HepG2 (cell line): Measurements from ENCODE around the gene CEBPB. TPM values are rescaled to one million over a fixed set of nuclear protein-coding genes. Genes with fewer than 3 reads are reported as not detected.

ENCODE experiments used
- ERF ChIP-seq: IDR thresholded peaks from 2 replicates; pipeline ENCODE4 v1.6.1; 2018; ENCODE audit warnings: missing biosample characterization, missing genetic modification reagents
- HNF4A ChIP-seq: sonication (generic); formaldehyde crosslinking; IDR thresholded peaks from 2 replicates; pipeline ENCODE4 v1.4.0; 2020; ENCODE audit warnings: missing genetic modification reagents
- IRF2 ChIP-seq: IDR thresholded peaks from 2 replicates; pipeline ENCODE4 v1.6.1; 2018; ENCODE audit warnings: missing genetic modification reagents, missing compliant biosample characterization
- JUN ChIP-seq: sonication (generic); formaldehyde crosslinking; IDR thresholded peaks from 2 replicates; pipeline ENCODE4 v1.4.0; 2020; ENCODE audit warnings: mild to moderate bottlenecking, missing genetic modification reagents
- NR2F6 ChIP-seq, 2 experiments: IDR thresholded peaks; 2 replicates each; pipeline ENCODE4 v1.6.1; 2016; ENCODE audit warnings: antibody characterized with exemption in 1 of 2, mild to moderate bottlenecking in 1 of 2
- RAD51 ChIP-seq: fragments of 450-650 bp; IDR thresholded peaks from 2 replicates; pipeline ENCODE4 v1.6.1; 2016; ENCODE audit warnings: borderline replicate concordance
- ZMYM3 ChIP-seq: sonication (generic); formaldehyde crosslinking; IDR thresholded peaks from 2 replicates; pipeline ENCODE4 v1.5.1; 2020; ENCODE audit warnings: mild to moderate bottlenecking, missing genetic modification reagents
- ZNF263 ChIP-seq: sonication (generic); formaldehyde crosslinking; IDR thresholded peaks from 2 replicates; pipeline ENCODE4 v1.4.0; 2020; ENCODE audit warnings: missing genetic modification reagents
- ZNF326 ChIP-seq: sonication (generic); formaldehyde crosslinking; IDR thresholded peaks from 2 replicates; pipeline ENCODE4 v1.4.0; 2020; ENCODE audit warnings: missing genetic modification reagents, borderline replicate concordance
- ZNF460 ChIP-seq: sonication (generic); formaldehyde crosslinking; IDR thresholded peaks from 2 replicates; pipeline ENCODE4 v1.5.1; 2020; ENCODE audit warnings: missing genetic modification reagents, mild to moderate bottlenecking, borderline replicate concordance
- ZNF552 ChIP-seq: sonication (generic); formaldehyde crosslinking; IDR thresholded peaks from 2 replicates; pipeline ENCODE4 v1.9.0; 2022; ENCODE audit warnings: missing genetic modification reagents, mild to moderate bottlenecking, borderline replicate concordance
- ZNF570 ChIP-seq: sonication (generic); formaldehyde crosslinking; IDR thresholded peaks from 2 replicates; pipeline ENCODE4 v1.4.0; 2020; ENCODE audit warnings: mild to moderate bottlenecking, missing genetic modification reagents, borderline replicate concordance
- ZNF766 ChIP-seq: sonication (generic); formaldehyde crosslinking; IDR thresholded peaks from 2 replicates; pipeline ENCODE4 v1.5.0; 2020; ENCODE audit warnings: missing genetic modification reagents, borderline replicate concordance
- ZNF773 ChIP-seq: sonication (generic); formaldehyde crosslinking; IDR thresholded peaks from 2 replicates; pipeline ENCODE4 v1.4.0; 2020; ENCODE audit warnings: missing genetic modification reagents, borderline replicate concordance
- ZSCAN31 ChIP-seq: sonication (generic); formaldehyde crosslinking; IDR thresholded peaks from 2 replicates; pipeline ENCODE4 v1.5.0; 2020; ENCODE audit warnings: low read depth, mild to moderate bottlenecking, missing genetic modification reagents
- polyA plus RNA-seq, 8 experiments: library from polyadenylated mRNA; depleted of rRNA in 3 of 8; stranded (reverse) in 7 of 8; unstranded in 1 of 8; fragments of >200 nt; fragmentation: Illumina TruSeq in 4 of 8; extraction: Trizol in 4 of 8; gene quantifications; 2 replicates each; pipeline versions ENCODE4 v1.2.1 to v1.2.3, GENCODE V29; 2011 to 2016; ENCODE audit warnings: low read depth in 4 of 8, missing spikeins in 1 of 8, mixed read lengths in 1 of 8; ENCODE audit not compliant: insufficient read depth in 1 of 8
- total RNA-seq, 5 experiments: library from RNA; depleted of rRNA; stranded (reverse); fragments of >200 nt; fragmentation: Illumina TruSeq; extraction: Trizol; gene quantifications; 2 replicates each; pipeline ENCODE4 v1.2.3, GENCODE V29; 2016; ENCODE audit warnings: low read depth in 1 of 5
- TF ChIP-seq, protein P1 (sequence below): sonication (generic); formaldehyde crosslinking; IDR thresholded peaks from 2 replicates; pipeline ENCODE4 v1.4.0; 2020; ENCODE audit warnings: mild to moderate bottlenecking, missing genetic modification reagents
- TF ChIP-seq, protein P2 (sequence below): sonication (generic); formaldehyde crosslinking; IDR thresholded peaks from 2 replicates; pipeline ENCODE4 v1.9.0; 2022; ENCODE audit warnings: low read depth, missing genetic modification reagents
- TF ChIP-seq, protein P3 (sequence below): sonication (generic); formaldehyde crosslinking; IDR thresholded peaks from 2 replicates; pipeline ENCODE4 v1.4.0; 2020; ENCODE audit warnings: mild to moderate bottlenecking, missing genetic modification reagents
- TF ChIP-seq, protein P4 (sequence below): sonication (generic); formaldehyde crosslinking; IDR thresholded peaks from 2 replicates; pipeline ENCODE4 v1.5.0; 2020; ENCODE audit warnings: missing genetic modification reagents, mild to moderate bottlenecking, borderline replicate concordance

The CEBPB gene
- total and polyA plus RNA-seq, 2 of the 13 experiments (the other 11 are each of a cell fraction or from before 2014, with no cell fraction given), result 18.5 to 28.2 TPM

- TF ChIP-seq JUN, result 0 out of 2 replicates have a peak, but pooled peaks have one; percentile 27
- TF ChIP-seq IRF2 (CRISPR knock-in tag), result no peak
- peak; percentile 12; the same call in 1 of the 2 replicates for TF ChIP-seq HNF4A (CRISPR knock-in tag)
- TF ChIP-seq ZNF326, result no peak
- no peak for TF ChIP-seq RAD51
- TF ChIP-seq ZNF460 (CRISPR knock-in tag), result no peak
- no peak for TF ChIP-seq NR2F6 (IDR thresholded peaks at IDR 0.05)
- no peak for TF ChIP-seq NR2F6 (CRISPR knock-in tag; IDR thresholded peaks at IDR 0.05)
- TF ChIP-seq, protein P1, sequence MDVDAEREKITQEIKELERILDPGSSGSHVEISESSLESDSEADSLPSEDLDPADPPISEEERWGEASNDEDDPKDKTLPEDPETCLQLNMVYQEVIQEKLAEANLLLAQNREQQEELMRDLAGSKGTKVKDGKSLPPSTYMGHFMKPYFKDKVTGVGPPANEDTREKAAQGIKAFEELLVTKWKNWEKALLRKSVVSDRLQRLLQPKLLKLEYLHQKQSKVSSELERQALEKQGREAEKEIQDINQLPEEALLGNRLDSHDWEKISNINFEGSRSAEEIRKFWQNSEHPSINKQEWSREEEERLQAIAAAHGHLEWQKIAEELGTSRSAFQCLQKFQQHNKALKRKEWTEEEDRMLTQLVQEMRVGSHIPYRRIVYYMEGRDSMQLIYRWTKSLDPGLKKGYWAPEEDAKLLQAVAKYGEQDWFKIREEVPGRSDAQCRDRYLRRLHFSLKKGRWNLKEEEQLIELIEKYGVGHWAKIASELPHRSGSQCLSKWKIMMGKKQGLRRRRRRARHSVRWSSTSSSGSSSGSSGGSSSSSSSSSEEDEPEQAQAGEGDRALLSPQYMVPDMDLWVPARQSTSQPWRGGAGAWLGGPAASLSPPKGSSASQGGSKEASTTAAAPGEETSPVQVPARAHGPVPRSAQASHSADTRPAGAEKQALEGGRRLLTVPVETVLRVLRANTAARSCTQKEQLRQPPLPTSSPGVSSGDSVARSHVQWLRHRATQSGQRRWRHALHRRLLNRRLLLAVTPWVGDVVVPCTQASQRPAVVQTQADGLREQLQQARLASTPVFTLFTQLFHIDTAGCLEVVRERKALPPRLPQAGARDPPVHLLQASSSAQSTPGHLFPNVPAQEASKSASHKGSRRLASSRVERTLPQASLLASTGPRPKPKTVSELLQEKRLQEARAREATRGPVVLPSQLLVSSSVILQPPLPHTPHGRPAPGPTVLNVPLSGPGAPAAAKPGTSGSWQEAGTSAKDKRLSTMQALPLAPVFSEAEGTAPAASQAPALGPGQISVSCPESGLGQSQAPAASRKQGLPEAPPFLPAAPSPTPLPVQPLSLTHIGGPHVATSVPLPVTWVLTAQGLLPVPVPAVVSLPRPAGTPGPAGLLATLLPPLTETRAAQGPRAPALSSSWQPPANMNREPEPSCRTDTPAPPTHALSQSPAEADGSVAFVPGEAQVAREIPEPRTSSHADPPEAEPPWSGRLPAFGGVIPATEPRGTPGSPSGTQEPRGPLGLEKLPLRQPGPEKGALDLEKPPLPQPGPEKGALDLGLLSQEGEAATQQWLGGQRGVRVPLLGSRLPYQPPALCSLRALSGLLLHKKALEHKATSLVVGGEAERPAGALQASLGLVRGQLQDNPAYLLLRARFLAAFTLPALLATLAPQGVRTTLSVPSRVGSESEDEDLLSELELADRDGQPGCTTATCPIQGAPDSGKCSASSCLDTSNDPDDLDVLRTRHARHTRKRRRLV, result no peak
- no peak for TF ChIP-seq ZNF570 (CRISPR knock-in tag)
- no peak for TF ChIP-seq ZNF552 (CRISPR knock-in tag)
- TF ChIP-seq ZNF773 (CRISPR knock-in tag), result no peak
- peak; percentile 93 for TF ChIP-seq ZNF263 (CRISPR knock-in tag)
- no peak for TF ChIP-seq ZNF766
- TF ChIP-seq, protein P2, sequence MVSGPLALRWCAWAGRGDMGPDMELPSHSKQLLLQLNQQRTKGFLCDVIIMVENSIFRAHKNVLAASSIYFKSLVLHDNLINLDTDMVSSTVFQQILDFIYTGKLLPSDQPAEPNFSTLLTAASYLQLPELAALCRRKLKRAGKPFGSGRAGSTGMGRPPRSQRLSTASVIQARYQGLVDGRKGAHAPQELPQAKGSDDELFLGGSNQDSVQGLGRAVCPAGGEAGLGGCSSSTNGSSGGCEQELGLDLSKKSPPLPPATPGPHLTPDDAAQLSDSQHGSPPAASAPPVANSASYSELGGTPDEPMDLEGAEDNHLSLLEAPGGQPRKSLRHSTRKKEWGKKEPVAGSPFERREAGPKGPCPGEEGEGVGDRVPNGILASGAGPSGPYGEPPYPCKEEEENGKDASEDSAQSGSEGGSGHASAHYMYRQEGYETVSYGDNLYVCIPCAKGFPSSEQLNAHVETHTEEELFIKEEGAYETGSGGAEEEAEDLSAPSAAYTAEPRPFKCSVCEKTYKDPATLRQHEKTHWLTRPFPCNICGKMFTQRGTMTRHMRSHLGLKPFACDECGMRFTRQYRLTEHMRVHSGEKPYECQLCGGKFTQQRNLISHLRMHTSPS (CRISPR knock-in tag), result 0 out of 2 replicates have a peak, but pooled peaks have one; percentile 37
- TF ChIP-seq ERF (CRISPR knock-in tag), result no peak
- no peak for TF ChIP-seq ZSCAN31 (CRISPR knock-in tag)
- peak; percentile 78 for TF ChIP-seq ZMYM3 (CRISPR knock-in tag)
- TF ChIP-seq, protein P3, sequence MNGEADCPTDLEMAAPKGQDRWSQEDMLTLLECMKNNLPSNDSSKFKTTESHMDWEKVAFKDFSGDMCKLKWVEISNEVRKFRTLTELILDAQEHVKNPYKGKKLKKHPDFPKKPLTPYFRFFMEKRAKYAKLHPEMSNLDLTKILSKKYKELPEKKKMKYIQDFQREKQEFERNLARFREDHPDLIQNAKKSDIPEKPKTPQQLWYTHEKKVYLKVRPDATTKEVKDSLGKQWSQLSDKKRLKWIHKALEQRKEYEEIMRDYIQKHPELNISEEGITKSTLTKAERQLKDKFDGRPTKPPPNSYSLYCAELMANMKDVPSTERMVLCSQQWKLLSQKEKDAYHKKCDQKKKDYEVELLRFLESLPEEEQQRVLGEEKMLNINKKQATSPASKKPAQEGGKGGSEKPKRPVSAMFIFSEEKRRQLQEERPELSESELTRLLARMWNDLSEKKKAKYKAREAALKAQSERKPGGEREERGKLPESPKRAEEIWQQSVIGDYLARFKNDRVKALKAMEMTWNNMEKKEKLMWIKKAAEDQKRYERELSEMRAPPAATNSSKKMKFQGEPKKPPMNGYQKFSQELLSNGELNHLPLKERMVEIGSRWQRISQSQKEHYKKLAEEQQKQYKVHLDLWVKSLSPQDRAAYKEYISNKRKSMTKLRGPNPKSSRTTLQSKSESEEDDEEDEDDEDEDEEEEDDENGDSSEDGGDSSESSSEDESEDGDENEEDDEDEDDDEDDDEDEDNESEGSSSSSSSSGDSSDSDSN (CRISPR knock-in tag), result 0 out of 2 replicates have a peak, but pooled peaks have one; percentile 44
- TF ChIP-seq, protein P4, sequence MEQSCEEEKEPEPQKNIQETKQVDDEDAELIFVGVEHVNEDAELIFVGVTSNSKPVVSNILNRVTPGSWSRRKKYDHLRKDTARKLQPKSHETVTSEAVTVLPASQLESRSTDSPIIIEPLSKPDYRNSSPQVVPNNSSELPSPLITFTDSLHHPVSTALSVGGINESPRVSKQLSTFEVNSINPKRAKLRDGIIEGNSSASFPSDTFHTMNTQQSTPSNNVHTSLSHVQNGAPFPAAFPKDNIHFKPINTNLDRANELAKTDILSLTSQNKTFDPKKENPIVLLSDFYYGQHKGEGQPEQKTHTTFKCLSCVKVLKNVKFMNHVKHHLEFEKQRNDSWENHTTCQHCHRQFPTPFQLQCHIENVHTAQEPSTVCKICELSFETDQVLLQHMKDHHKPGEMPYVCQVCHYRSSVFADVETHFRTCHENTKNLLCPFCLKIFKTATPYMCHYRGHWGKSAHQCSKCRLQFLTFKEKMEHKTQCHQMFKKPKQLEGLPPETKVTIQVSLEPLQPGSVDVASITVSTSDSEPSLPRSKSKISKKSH (CRISPR knock-in tag), result peak; percentile 36; the same call in 1 of the 2 replicates
These were observed 17.5 kb downstream of the CEBPB start (continued) for GRCh38 chr20:50208085-50208491.
